ENCODE measurements around the gene NFIB. TPM values are rescaled to one million over a fixed set of nuclear protein-coding genes. Genes with fewer than 3 reads are reported as not detected.

NFIB gene
- total RNA-seq, 2 experiments from 2014 or later: 13.7 to 25.1 TPM

GRCh38 chr9:14232111-14232510, 81.8 kb downstream of the NFIB start:
- Histone ChIP-seq H3K27ac (ENCODE audit: low read depth, low read length, poor library complexity, severe bottlenecking) (no peak overlapping the region), H3K36me3 (ENCODE audit: insufficient read depth, low read length) (no peaks in the 10 kb centered on the region), H2AFZ (ENCODE audit: low read length) (no peak overlapping the region), H3K9me3 (ENCODE audit: low read length) (no peaks in the 10 kb centered on the region), H3K4me3 (ENCODE audit: low read depth, low read length, poor library complexity, severe bottlenecking) (no peak overlapping the region), H3K4me2 (ENCODE audit: low read length) (no peak overlapping the region), H3K4me1 (ENCODE audit: insufficient read depth, low read length, poor library complexity, severe bottlenecking) (no peaks in the 10 kb centered on the region), H3K79me2 (ENCODE audit: insufficient read depth, low read depth, low read length) (no peaks in the 10 kb centered on the region), H3K9me2 (ENCODE audit: insufficient read depth, low read length) (no peaks in the 10 kb centered on the region), H4K20me1 (ENCODE audit: insufficient read depth, low read length) (no peaks in the 10 kb centered on the region)
- CTCF ChIA-PET (ENCODE audit: unreplicated experiment): no interaction called here
- no TSS peak for BruUV-seq (replicated peaks)
- intact Hi-C loops (cut with micrococcal nuclease; ENCODE audit: unreplicated experiment): no loop called here
- TF ChIP-seq EZH2phosphoT487 (IDR thresholded peaks at IDR 0.05; ENCODE audit: borderline replicate concordance, low read depth, low read length) (no peak), CTCF (conservative IDR thresholded peaks at IDR 0.05; ENCODE audit: low read length) (no peak)
- DNase-seq (ENCODE audit: low spot score): no peak
- POLR2A ChIA-PET: interaction anchor here (0.7 to 0.9 kb wide), 2 partner anchors 31 to 102 kb away, joined by 3 read pairs; no protein-coding TSS in a partner anchor

GRCh38 chr9:14231196-14231990, 82.5 kb downstream of the NFIB start:
- intact Hi-C loops (cut with micrococcal nuclease; ENCODE audit: unreplicated experiment): no loop called here
- H3K9me2 ChIP-seq (ENCODE audit: insufficient read depth, low read length): no peaks in the 10 kb centered on the region
- H3K36me3 ChIP-seq (ENCODE audit: insufficient read depth, low read length): no peaks in the 10 kb centered on the region
- no peaks in the 10 kb centered on the region for H3K4me1 ChIP-seq (ENCODE audit: insufficient read depth, low read length, poor library complexity, severe bottlenecking)
- no peak for DNase-seq (ENCODE audit: low spot score)
- TF ChIP-seq CTCF (conservative IDR thresholded peaks at IDR 0.05; ENCODE audit: low read length) (no peak), EZH2phosphoT487 (IDR thresholded peaks at IDR 0.05; ENCODE audit: borderline replicate concordance, low read depth, low read length) (no peak)
- H3K27ac ChIP-seq (ENCODE audit: low read depth, low read length, poor library complexity, severe bottlenecking): no peak overlapping the region
- no peaks in the 10 kb centered on the region for H3K79me2 ChIP-seq (ENCODE audit: insufficient read depth, low read depth, low read length)
- H3K4me3 ChIP-seq (ENCODE audit: low read depth, low read length, poor library complexity, severe bottlenecking): no peak overlapping the region
- ChIA-PET CTCF (ENCODE audit: unreplicated experiment) (no interaction called here), POLR2A (interaction anchor here (0.9 kb wide), 1 partner anchor 30 kb away, joined by 3 read pairs; no protein-coding TSS in a partner anchor)
- H3K4me2 ChIP-seq (ENCODE audit: low read length): no peak overlapping the region
- no peaks in the 10 kb centered on the region for H4K20me1 ChIP-seq (ENCODE audit: insufficient read depth, low read length)
- H2AFZ ChIP-seq (ENCODE audit: low read length): no peak overlapping the region
- no TSS peak for BruUV-seq (replicated peaks)
- no peaks in the 10 kb centered on the region for H3K9me3 ChIP-seq (ENCODE audit: low read length)

GRCh38 chr9:14228602-14229001, 85.3 kb downstream of the NFIB start:
- ChIA-PET POLR2A (interaction anchor here (0.7 kb wide), 1 partner anchor 17 kb away, joined by 5 read pairs; no protein-coding TSS in a partner anchor), CTCF (ENCODE audit: unreplicated experiment) (interaction anchor here (0.5 kb wide), 1 partner anchor 545 kb away, joined by 3 read pairs; no protein-coding TSS in a partner anchor)
- no peaks in the 10 kb centered on the region for H3K4me1 ChIP-seq (ENCODE audit: insufficient read depth, low read length, poor library complexity, severe bottlenecking)
- 0 out of 2 replicates have a peak, but pooled peaks cover 3% of the 10 kb centered on the region for H3K36me3 ChIP-seq (ENCODE audit: insufficient read depth, low read length)
- no peak overlapping the region for H3K27ac ChIP-seq (ENCODE audit: low read depth, low read length, poor library complexity, severe bottlenecking)
- no peak for DNase-seq (ENCODE audit: low spot score)
- H3K4me2 ChIP-seq (ENCODE audit: low read length): no peak overlapping the region
- no peaks in the 10 kb centered on the region for H3K9me2 ChIP-seq (ENCODE audit: insufficient read depth, low read length)
- H4K20me1 ChIP-seq (ENCODE audit: insufficient read depth, low read length): no peaks in the 10 kb centered on the region
- intact Hi-C loops (cut with micrococcal nuclease; ENCODE audit: unreplicated experiment): no loop called here
- no peak overlapping the region for H2AFZ ChIP-seq (ENCODE audit: low read length)
- H3K4me3 ChIP-seq (ENCODE audit: low read depth, low read length, poor library complexity, severe bottlenecking): no peak overlapping the region
- BruUV-seq (replicated peaks): no TSS peak
- no peak for TF ChIP-seq EZH2phosphoT487 (IDR thresholded peaks at IDR 0.05; ENCODE audit: borderline replicate concordance, low read depth, low read length)
- no peaks in the 10 kb centered on the region for H3K9me3 ChIP-seq (ENCODE audit: low read length)
- no peaks in the 10 kb centered on the region for H3K79me2 ChIP-seq (ENCODE audit: insufficient read depth, low read depth, low read length)
